GM21619 (cell line): ENCODE measurements around the gene MED27.

Experiments used
- ATAC-seq: cut with Tn5 transposase; IDR thresholded peaks from one replicate; pipeline ENCODE4 v1.9.1; 2021; ENCODE audit not compliant: unreplicated experiment

The MED27 gene

GRCh38 chr9:131840751-131841702 is 238.6 kb downstream of the MED27 start:
- ATAC-seq, result no peak

GRCh38 chr9:131840220-131840619 is 239.4 kb downstream of the MED27 start:
- ATAC-seq, result no peak

GRCh38 chr9:131839281-131840084 is 240.2 kb downstream of the MED27 start:
- ATAC-seq, result no peak

GRCh38 chr9:131838530-131839280 is 241.0 kb downstream of the MED27 start:
- ATAC-seq, result no peak

GRCh38 chr9:131837836-131838235 is 241.8 kb downstream of the MED27 start:
- no peak for ATAC-seq

GRCh38 chr9:131837316-131837715 is 242.4 kb downstream of the MED27 start:
- no peak for ATAC-seq

- ATAC-seq, result no peak
These were observed 242.9 kb downstream of the MED27 start for GRCh38 chr9:131836607-131837315.

- ATAC-seq, result no peak
These were observed 243.6 kb downstream of the MED27 start for GRCh38 chr9:131836021-131836420.

GRCh38 chr9:131835151-131835910 is 244.3 kb downstream of the MED27 start:
- ATAC-seq, result no peak

GRCh38 chr9:131834721-131835120 is 244.9 kb downstream of the MED27 start:
- no peak for ATAC-seq

- ATAC-seq, result no peak
These were observed 245.8 kb downstream of the MED27 start for GRCh38 chr9:131833906-131834305.

GRCh38 chr9:131833083-131833482 is 246.6 kb downstream of the MED27 start:
- ATAC-seq, result no peak

- no peak for ATAC-seq
These were observed 248.1 kb downstream of the MED27 start for GRCh38 chr9:131831380-131832165.

- no peak for ATAC-seq
These were observed 251.8 kb downstream of the MED27 start for GRCh38 chr9:131827821-131828369.

- ATAC-seq, result no peak
These were observed 252.6 kb downstream of the MED27 start for GRCh38 chr9:131826966-131827525.

- no peak for ATAC-seq
These were observed 253.6 kb downstream of the MED27 start for GRCh38 chr9:131826053-131826452.

GRCh38 chr9:131824953-131825495 is 254.6 kb downstream of the MED27 start:
- ATAC-seq, result no peak

- no peak for ATAC-seq
These were observed 255.5 kb downstream of the MED27 start for GRCh38 chr9:131824155-131824594.
